Bronchial epithelial cell (primary cell): ENCODE data around the gene SRCIN1. TPM values are rescaled to one million over a fixed set of nuclear protein-coding genes. Genes with fewer than 3 reads are reported as not detected.

Experiments
- DNase-seq: peaks from one replicate; pipeline ENCODE4 v3.0.0-alpha.2; 2010; ENCODE audit warnings: low read depth
- FAIRE-seq: peaks from 2 replicates; lab custom pipeline; 2011; peaks lifted over from hg19 to GRCh38; lab: Jason Lieb, UNC
- H3K27me3 ChIP-seq: 2 replicates; pipeline ENCODE4 v1.5.1; 2011; ENCODE audit warnings: low read length; ENCODE audit not compliant: control insufficient read depth, insufficient read depth
- H3K36me3 ChIP-seq: 2 replicates; pipeline ENCODE4 v1.5.1; 2011; ENCODE audit warnings: low read length; ENCODE audit not compliant: control insufficient read depth, insufficient read depth
- H3K4me3 ChIP-seq: 2 replicates; pipeline ENCODE4 v1.5.1; 2011; ENCODE audit warnings: mild to moderate bottlenecking, low read depth, low read length, control low read depth
- CTCF ChIP-seq: IDR thresholded peaks from 2 replicates; pipeline ENCODE4 v1.5.1; 2011; ENCODE audit warnings: mild to moderate bottlenecking, moderate library complexity, low read length, control low read depth, inconsistent platforms; ENCODE audit not compliant: insufficient read depth, severe bottlenecking
- total RNA-seq: library from RNA; depleted of rRNA; stranded (reverse); fragments of >200 nt; gene quantifications from 2 replicates; pipeline ENCODE4 v1.2.1, GENCODE V29; 2014

SRCIN1 gene
- total RNA-seq, 1 donor from 2014 or later: under 0.01 TPM

- FAIRE-seq (no peak), DNase-seq (no peak)
- Histone ChIP-seq H3K36me3 (no peaks in the 10 kb centered on the region), H3K27me3 (no peaks in the 10 kb centered on the region), H3K4me3 (no peak overlapping the region)
- TF ChIP-seq CTCF: no peak
Measured at GRCh38 chr17:38586788-38587187, 19.0 kb downstream of the SRCIN1 start.

DNA sequence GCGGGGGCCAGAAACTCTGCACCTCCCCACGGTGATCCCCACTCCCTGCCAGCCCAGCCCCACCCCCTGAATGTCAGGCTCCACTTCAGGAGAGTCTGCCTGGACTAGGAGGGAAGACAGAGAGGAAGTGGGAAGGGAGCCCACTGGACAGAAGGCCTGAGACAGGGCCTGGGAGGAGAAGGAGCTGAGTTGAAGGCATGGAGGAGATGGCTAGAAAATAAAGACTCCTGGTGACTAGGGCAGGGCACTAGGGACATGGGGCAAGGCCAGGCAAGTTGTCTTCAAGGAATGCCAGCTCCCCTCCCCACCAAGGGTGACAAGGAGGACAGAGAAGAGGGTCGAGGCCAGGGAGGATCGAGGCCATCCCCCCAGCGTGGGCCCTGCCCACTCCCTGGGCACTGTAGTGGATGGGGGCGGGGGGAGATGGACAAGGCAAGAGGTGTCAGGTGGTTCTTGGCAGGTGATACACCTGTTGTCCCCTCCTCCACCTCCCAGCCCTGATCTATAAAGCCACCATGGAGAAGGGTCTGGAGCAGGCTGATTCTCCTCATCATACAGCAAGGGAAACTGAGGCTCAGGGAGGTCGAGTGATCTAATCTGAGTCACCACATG, 19.7 kb downstream of the SRCIN1 start:
- H3K36me3 ChIP-seq: no peaks in the 10 kb centered on the region
- DNase-seq (no peak), FAIRE-seq (no peak)
- no peaks in the 10 kb centered on the region for H3K27me3 ChIP-seq
- no peak overlapping the region for H3K4me3 ChIP-seq
- TF ChIP-seq CTCF: no peak

DNA sequence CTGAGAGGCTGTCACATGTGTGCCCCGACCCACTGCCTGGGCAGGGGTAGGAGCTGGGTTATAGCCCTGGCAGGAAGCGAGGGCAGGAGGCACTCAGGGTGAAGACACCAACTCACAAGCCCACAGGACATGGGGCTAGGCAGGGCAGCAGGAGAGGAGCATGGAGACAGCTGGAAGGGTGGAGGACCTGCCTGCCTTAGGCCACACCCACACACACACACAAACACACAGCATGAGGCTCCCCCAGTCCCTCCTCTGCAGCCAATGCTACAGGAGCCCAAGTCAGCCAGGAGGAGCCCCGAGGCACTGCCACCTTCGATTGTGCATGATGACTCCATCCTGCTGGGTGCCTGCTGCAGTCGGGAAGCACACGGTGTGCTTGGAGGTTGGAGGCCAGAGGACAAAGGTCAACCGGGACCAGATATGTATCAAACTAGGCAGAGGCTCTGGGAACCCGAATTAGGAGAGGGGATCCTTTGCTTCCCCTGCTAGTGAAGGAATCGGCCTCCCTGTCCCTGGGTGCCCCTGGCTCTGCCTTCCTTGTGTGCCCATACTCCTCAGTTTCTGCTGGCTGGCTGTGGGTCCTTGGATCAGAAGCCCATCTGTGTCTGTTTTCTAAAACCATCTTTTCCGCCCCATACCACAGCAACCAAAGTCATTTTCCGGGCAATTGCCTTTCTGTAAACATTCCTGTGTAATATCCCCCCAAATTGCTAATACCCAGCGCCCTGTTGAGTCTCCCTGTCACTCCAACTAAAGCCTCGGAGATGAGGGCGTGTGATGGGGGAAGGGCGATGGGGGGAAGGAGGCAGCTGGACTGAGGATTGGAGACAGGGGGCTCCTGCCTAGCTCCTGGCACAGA, 20.5 kb downstream of the SRCIN1 start:
- Histone ChIP-seq H3K4me3 (no peak overlapping the region), H3K27me3 (no peaks in the 10 kb centered on the region), H3K36me3 (no peaks in the 10 kb centered on the region)
- FAIRE-seq: no peak
- TF ChIP-seq CTCF: no peak
- peak; percentile 8 for DNase-seq

GRCh38 chr17:38584350-38584925, 21.3 kb downstream of the SRCIN1 start:
- DNase-seq (peak; percentile 32), FAIRE-seq (no peak)
- peak; percentile 91 for TF ChIP-seq CTCF
- H3K36me3 ChIP-seq: no peaks in the 10 kb centered on the region
- no peaks in the 10 kb centered on the region for H3K27me3 ChIP-seq
- H3K4me3 ChIP-seq: no peak overlapping the region

GRCh38 chr17:38583828-38584349, 21.9 kb downstream of the SRCIN1 start:
- TF ChIP-seq CTCF: no peak
- H3K36me3 ChIP-seq: no peaks in the 10 kb centered on the region
- no peak for FAIRE-seq
- DNase-seq: no peak
- H3K27me3 ChIP-seq: peaks cover 5% of the 10 kb centered on the region
- no peak overlapping the region for H3K4me3 ChIP-seq
